ENCODE results near the gene TNS2. TPM values are rescaled to one million over a fixed set of nuclear protein-coding genes. Genes with fewer than 3 reads are reported as not detected.

The TNS2 gene
- polyA plus RNA-seq, 1 of the 3 experiments (the other 2 are of a cell fraction) = 50.0 TPM

GRCh38 chr12:53073881-53074280 lies 24.0 kb downstream of the TNS2 start:
- Histone ChIP-seq H3K27me3 (ENCODE audit: insufficient read depth) (no peaks in the 10 kb centered on the region), H2AFZ (ENCODE audit: low read depth) (no peak overlapping the region), H3K9ac (no peak overlapping the region), H4K20me1 (ENCODE audit: insufficient read depth) (no peaks in the 10 kb centered on the region), H3K4me2 (no peak overlapping the region), H3K4me1 (ENCODE audit: control insufficient read depth in 1 of 2, insufficient read depth in 2 of 2, low read depth in 1 of 2, low read length in 1 of 2) (peaks cover 28 to 30% of the 10 kb centered on the region in 2 experiments), H3K36me3 (replicated peaks in 1 of 2; ENCODE audit: control insufficient read depth in 1 of 2, insufficient read depth in 2 of 2, low read length in 1 of 2) (peaks cover 15 to 21% of the 10 kb centered on the region in 2 experiments), H3K9me3 (no peaks in the 10 kb centered on the region), H3K9me2 (no peaks in the 10 kb centered on the region), H3K79me2 (ENCODE audit: insufficient read depth) (peaks cover 35% of the 10 kb centered on the region), H3F3A (replicated peaks; ENCODE audit: insufficient read depth) (peaks cover 13% of the 10 kb centered on the region), H3K4me3 (ENCODE audit: low read depth in 2 of 2, low read length in 1 of 2) (no peak overlapping the region), H3K27ac (ENCODE audit: low read depth in 2 of 2, low read length in 1 of 2) (no peak overlapping the region)
- CTCF ChIA-PET = interaction anchor here (0.9 to 4.6 kb wide), 5 partner anchors 8 to 124 kb away, joined by 4 to 37 read pairs (median 6); partner anchors contain the start of gene IGFBP6
- no peak for DNase-seq
- POLR2A ChIA-PET = no interaction called here
- 95% methylated on average over 6 of the region's 6 CpGs for WGBS (ENCODE audit: low lambda C conversion rate)
- TF ChIP-seq ELF1 (IDR thresholded peaks at IDR 0.05) = no peak
- no peak for TF ChIP-seq NRF1 (IDR thresholded peaks at IDR 0.05; ENCODE audit: low read depth, low read length)
- no peak for TF ChIP-seq TCF12 (IDR thresholded peaks at IDR 0.05)
- TF ChIP-seq JUND (IDR thresholded peaks at IDR 0.05) = no peak
- TF ChIP-seq GABPA (IDR thresholded peaks at IDR 0.05; ENCODE audit: low read depth) = no peak
- TF ChIP-seq POLR2AphosphoS5 (IDR thresholded peaks at IDR 0.05; ENCODE audit: low read depth, low read length) = no peak
- no peak for TF ChIP-seq RAD21 (IDR thresholded peaks at IDR 0.05; ENCODE audit: low read length)
- no peak for TF ChIP-seq RXRA (IDR thresholded peaks at IDR 0.05; ENCODE audit: borderline replicate concordance, low read depth)
- no peak for TF ChIP-seq EZH2phosphoT487 (IDR thresholded peaks at IDR 0.05; ENCODE audit: borderline replicate concordance, low read depth)
- TF ChIP-seq REST (IDR thresholded peaks at IDR 0.05; ENCODE audit: low read depth, low read length) = no peak
- TF ChIP-seq TAF1 (IDR thresholded peaks at IDR 0.05; ENCODE audit: borderline replicate concordance, low read depth, low read length) = no peak
- no peak for TF ChIP-seq NFIC (IDR thresholded peaks at IDR 0.05; ENCODE audit: borderline replicate concordance)
- TF ChIP-seq FOSL2 (IDR thresholded peaks at IDR 0.05; ENCODE audit: borderline replicate concordance, low read depth) = no peak
- no peak for TF ChIP-seq CHD2 (IDR thresholded peaks at IDR 0.05; ENCODE audit: low read length, partially characterized antibody)
- TF ChIP-seq MEF2A (IDR thresholded peaks at IDR 0.05; ENCODE audit: borderline replicate concordance, low read depth) = no peak
- no peak for TF ChIP-seq RFX5 (IDR thresholded peaks at IDR 0.05; ENCODE audit: low read length)
- no peak for TF ChIP-seq MXI1 (IDR thresholded peaks at IDR 0.05; ENCODE audit: low read depth, low read length)

Measured in SK-N-SH (cell line).